ENCODE data around the gene LNPEP.

DNA sequence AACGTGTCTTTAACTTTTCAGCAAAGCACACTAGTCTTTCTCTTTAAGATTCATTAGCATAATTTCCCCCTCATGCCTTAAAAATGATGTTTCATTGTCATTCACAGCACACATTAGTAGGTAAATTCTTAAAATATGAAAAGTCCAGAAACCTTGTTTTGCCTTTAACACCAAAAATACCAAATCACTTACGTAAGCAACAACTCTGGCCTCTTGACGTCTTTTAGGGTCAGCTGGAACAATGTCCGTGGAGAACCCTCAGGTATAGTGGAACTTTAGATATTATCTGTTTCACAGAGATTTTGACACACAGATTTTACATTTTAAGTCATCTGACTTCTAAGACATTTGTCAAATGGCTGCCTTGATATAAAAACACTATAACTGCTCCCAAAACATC, 30.9 kb downstream of the LNPEP start:
- TF ChIP-seq POLR2A (IDR thresholded peaks at IDR 0.05) (no peak), POLR2AphosphoS5 (IDR thresholded peaks at IDR 0.05; ENCODE audit: insufficient read depth in 1 of 2, low read depth in 1 of 2) (no peak)
- TF ChIP-seq, protein P1, sequence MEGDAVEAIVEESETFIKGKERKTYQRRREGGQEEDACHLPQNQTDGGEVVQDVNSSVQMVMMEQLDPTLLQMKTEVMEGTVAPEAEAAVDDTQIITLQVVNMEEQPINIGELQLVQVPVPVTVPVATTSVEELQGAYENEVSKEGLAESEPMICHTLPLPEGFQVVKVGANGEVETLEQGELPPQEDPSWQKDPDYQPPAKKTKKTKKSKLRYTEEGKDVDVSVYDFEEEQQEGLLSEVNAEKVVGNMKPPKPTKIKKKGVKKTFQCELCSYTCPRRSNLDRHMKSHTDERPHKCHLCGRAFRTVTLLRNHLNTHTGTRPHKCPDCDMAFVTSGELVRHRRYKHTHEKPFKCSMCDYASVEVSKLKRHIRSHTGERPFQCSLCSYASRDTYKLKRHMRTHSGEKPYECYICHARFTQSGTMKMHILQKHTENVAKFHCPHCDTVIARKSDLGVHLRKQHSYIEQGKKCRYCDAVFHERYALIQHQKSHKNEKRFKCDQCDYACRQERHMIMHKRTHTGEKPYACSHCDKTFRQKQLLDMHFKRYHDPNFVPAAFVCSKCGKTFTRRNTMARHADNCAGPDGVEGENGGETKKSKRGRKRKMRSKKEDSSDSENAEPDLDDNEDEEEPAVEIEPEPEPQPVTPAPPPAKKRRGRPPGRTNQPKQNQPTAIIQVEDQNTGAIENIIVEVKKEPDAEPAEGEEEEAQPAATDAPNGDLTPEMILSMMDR (IDR thresholded peaks at IDR 0.05): no peak

Data from vagina (tissue), 2 donors.